Astrocyte (in vitro differentiated cells and primary cell): ENCODE data around the gene BASP1. TPM values are rescaled to one million over a fixed set of nuclear protein-coding genes. Genes with fewer than 3 reads are reported as not detected.
"Not testable (repeated sequence)": the region's sequence is repeated elsewhere in the genome, so short reads cannot be mapped to it uniquely, and the experiment has no call there.

ENCODE experiments used
- DNase-seq: peaks from one replicate; pipeline ENCODE4 v3.0.0-alpha.2; 2010; ENCODE audit warnings: low read depth
- FAIRE-seq: peaks from 2 replicates; lab custom pipeline; 2011; peaks lifted over from hg19 to GRCh38; lab: Jason Lieb, UNC
- H2AFZ ChIP-seq: 2 replicates; pipeline ENCODE4 v1.6.0; 2012; ENCODE audit warnings: low read depth, low read length, inconsistent platforms
- H3K27ac ChIP-seq: 2 replicates; pipeline ENCODE4 v1.5.1; 2011; ENCODE audit warnings: low read depth, low read length, inconsistent platforms
- H3K27me3 ChIP-seq: 2 replicates; pipeline ENCODE4 v1.6.0; 2011; ENCODE audit warnings: low read length, inconsistent platforms; ENCODE audit not compliant: insufficient read depth
- H3K36me3 ChIP-seq: 2 replicates; pipeline ENCODE4 v1.5.1; 2011; ENCODE audit warnings: low read length, inconsistent platforms; ENCODE audit not compliant: insufficient read depth
- H3K4me1 ChIP-seq: 2 replicates; pipeline ENCODE4 v1.5.1; 2011; ENCODE audit warnings: low read length, inconsistent platforms; ENCODE audit not compliant: insufficient read depth
- H3K4me2 ChIP-seq: 2 replicates; pipeline ENCODE4 v1.6.0; 2012; ENCODE audit warnings: low read length, inconsistent platforms
- H3K4me3 ChIP-seq: 2 replicates; pipeline ENCODE4 v1.5.1; 2011; ENCODE audit warnings: low read depth, mild to moderate bottlenecking, low read length, inconsistent platforms; ENCODE audit not compliant: insufficient read depth
- H3K79me2 ChIP-seq: 2 replicates; pipeline ENCODE4 v1.6.0; 2012; ENCODE audit warnings: mild to moderate bottlenecking, low read length, inconsistent platforms; ENCODE audit not compliant: insufficient read depth
- H3K9ac ChIP-seq: 2 replicates; pipeline ENCODE4 v1.6.0; 2012; ENCODE audit warnings: mild to moderate bottlenecking, low read length, inconsistent platforms
- H3K9me3 ChIP-seq: 2 replicates; pipeline ENCODE4 v1.5.1; 2012; ENCODE audit warnings: low read depth, mild to moderate bottlenecking, low read length, inconsistent platforms; ENCODE audit not compliant: insufficient read depth
- H4K20me1 ChIP-seq: 2 replicates; pipeline ENCODE4 v1.6.0; 2012; ENCODE audit warnings: low read length, inconsistent platforms; ENCODE audit not compliant: insufficient read depth
- H3K27ac Mint-ChIP-seq: one replicate; pipeline ENCODE4 v1.8.0; 2021; ENCODE audit warnings: mild to moderate bottlenecking, mixed read lengths; ENCODE audit not compliant: unreplicated experiment
- H3K27me3 Mint-ChIP-seq: one replicate; pipeline ENCODE4 v1.8.0; 2021; ENCODE audit warnings: low read depth, mixed read lengths; ENCODE audit not compliant: unreplicated experiment
- H3K36me3 Mint-ChIP-seq: one replicate; pipeline ENCODE4 v1.8.0; 2021; ENCODE audit warnings: low read depth, mixed read lengths; ENCODE audit not compliant: unreplicated experiment
- H3K4me1 Mint-ChIP-seq: one replicate; pipeline ENCODE4 v1.8.0; 2021; ENCODE audit warnings: low read depth, mixed read lengths; ENCODE audit not compliant: unreplicated experiment
- H3K4me3 Mint-ChIP-seq: one replicate; pipeline ENCODE4 v1.8.0; 2021; ENCODE audit warnings: mild to moderate bottlenecking, moderate library complexity, mixed read lengths; ENCODE audit not compliant: unreplicated experiment
- H3K9me3 Mint-ChIP-seq: one replicate; pipeline ENCODE4 v1.8.0; 2021; ENCODE audit warnings: mild to moderate bottlenecking, mixed read lengths; ENCODE audit not compliant: unreplicated experiment
- CTCF ChIP-seq: IDR thresholded peaks from 2 replicates; pipeline ENCODE4 v1.5.1; 2011; ENCODE audit warnings: low read depth, mild to moderate bottlenecking, inconsistent platforms, low read length, moderate library complexity; ENCODE audit not compliant: insufficient read depth
- EZH2 ChIP-seq: IDR thresholded peaks from 2 replicates; pipeline ENCODE4 v1.6.1; 2012; ENCODE audit warnings: mild to moderate bottlenecking, low read length, inconsistent platforms; ENCODE audit not compliant: insufficient read depth
- total RNA-seq: library from RNA; stranded (reverse); gene quantifications from 2 replicates; pipeline ENCODE4 v1.2.1, GENCODE V29; 2021

BASP1 gene
- total RNA-seq, 1 donor from 2014 or later, result 273 TPM

GRCh38 chr5:17316970-17317459 lies 99.6 kb downstream of the BASP1 start:
- no peak overlapping the region for H3K4me3 ChIP-seq
- no peak overlapping the region for H3K27ac ChIP-seq
- peak overlapping the region; percentile 1 for H3K4me2 ChIP-seq
- H4K20me1 ChIP-seq, result no peaks in the 10 kb centered on the region
- no peak overlapping the region for H3K4me3 Mint-ChIP-seq
- H3K4me1 Mint-ChIP-seq, result peaks cover 19% of the 10 kb centered on the region
- peaks cover 18% of the 10 kb centered on the region for H3K4me1 ChIP-seq
- no peaks in the 10 kb centered on the region for H3K27me3 ChIP-seq
- H3K9ac ChIP-seq, result no peak overlapping the region
- H2AFZ ChIP-seq, result no peak overlapping the region
- H3K27ac Mint-ChIP-seq, result no peak overlapping the region
- no peaks in the 10 kb centered on the region for H3K9me3 Mint-ChIP-seq
- H3K36me3 Mint-ChIP-seq, result no peaks in the 10 kb centered on the region
- DNase-seq (peak; percentile 42), FAIRE-seq (peak; percentile 17)
- no peaks in the 10 kb centered on the region for H3K9me3 ChIP-seq
- TF ChIP-seq EZH2, result no peak
- TF ChIP-seq CTCF, result no peak
- H3K79me2 ChIP-seq, result no peaks in the 10 kb centered on the region
- no peaks in the 10 kb centered on the region for H3K27me3 Mint-ChIP-seq
- no peaks in the 10 kb centered on the region for H3K36me3 ChIP-seq

- FAIRE-seq, result no peak
- H3K27me3 ChIP-seq, result no peaks in the 10 kb centered on the region
These were observed 100.0 kb downstream of the BASP1 start for GRCh38 chr5:17317473-17317872.

GRCh38 chr5:17319095-17319494 lies 101.7 kb downstream of the BASP1 start:
- H3K4me3 ChIP-seq, result not testable (repeated sequence)

More at GRCh38 chr5:17317473-17317872, 100.0 kb downstream of the BASP1 start:
- no peaks in the 10 kb centered on the region for H4K20me1 ChIP-seq
- no peaks in the 10 kb centered on the region for H3K27me3 Mint-ChIP-seq
- H3K36me3 ChIP-seq, result no peaks in the 10 kb centered on the region
- H3K9ac ChIP-seq, result no peak overlapping the region
- no peaks in the 10 kb centered on the region for H3K9me3 ChIP-seq
- peaks cover 18% of the 10 kb centered on the region for H3K4me1 ChIP-seq
- H3K27ac ChIP-seq, result no peak overlapping the region
- H3K27ac Mint-ChIP-seq, result no peak overlapping the region
- no peaks in the 10 kb centered on the region for H3K9me3 Mint-ChIP-seq
- H3K4me3 Mint-ChIP-seq, result peak overlapping the region; percentile 52
- no peaks in the 10 kb centered on the region for H3K79me2 ChIP-seq
- no peaks in the 10 kb centered on the region for H3K36me3 Mint-ChIP-seq
- TF ChIP-seq EZH2, result no peak
- no peak for TF ChIP-seq CTCF
- no peak overlapping the region for H3K4me3 ChIP-seq
- no peak overlapping the region for H2AFZ ChIP-seq
- H3K4me2 ChIP-seq, result no peak overlapping the region
- no peak for DNase-seq
- H3K4me1 Mint-ChIP-seq, result peaks cover 19% of the 10 kb centered on the region

More at GRCh38 chr5:17319095-17319494, 101.7 kb downstream of the BASP1 start:
- not testable (repeated sequence) for H3K9me3 Mint-ChIP-seq, H3K9ac ChIP-seq, H3K4me2 ChIP-seq, H3K36me3 ChIP-seq, H3K27me3 ChIP-seq, H3K79me2 ChIP-seq, H4K20me1 ChIP-seq, H3K4me3 Mint-ChIP-seq, H3K27ac ChIP-seq, DNase-seq, H3K27ac Mint-ChIP-seq, H3K9me3 ChIP-seq, H2AFZ ChIP-seq, H3K27me3 Mint-ChIP-seq, H3K36me3 Mint-ChIP-seq, FAIRE-seq
- H3K4me1 ChIP-seq, result peaks cover 18% of the 10 kb centered on the region
- peaks cover 19% of the 10 kb centered on the region for H3K4me1 Mint-ChIP-seq
